H1 (cell line): ENCODE results near the gene MDFIC. TPM values are rescaled to one million over a fixed set of nuclear protein-coding genes. Genes with fewer than 3 reads are reported as not detected.

Source experiments
- CBX5 ChIP-seq: fragments of 300-800, 300-1000 bp; sonication (generic); IDR thresholded peaks from 2 replicates; pipeline ENCODE4 v1.7.1; 2016; ENCODE audit warnings: antibody characterized with exemption, low read length, low read depth
- EZH2 ChIP-seq: fragments of 200-600 bp; sonication (generic); IDR thresholded peaks from 2 replicates; pipeline ENCODE4 v1.7.1; 2012; ENCODE audit warnings: low read depth, mild to moderate bottlenecking, moderate library complexity, low read length, inconsistent platforms; ENCODE audit not compliant: severe bottlenecking
- NRF1 ChIP-seq: IDR thresholded peaks from 2 replicates; pipeline ENCODE4 v1.6.1; 2011; ENCODE audit warnings: mild to moderate bottlenecking, low read depth, low read length, improper control_type of control experiment
- SP2 ChIP-seq: IDR thresholded peaks from 2 replicates; pipeline ENCODE4 v1.6.1; 2012; ENCODE audit warnings: mild to moderate bottlenecking, low read length, inconsistent platforms
- YY1 ChIP-seq: IDR thresholded peaks from 2 replicates; pipeline ENCODE4 v1.6.1; 2011; ENCODE audit warnings: low read depth, mild to moderate bottlenecking, low read length
- polyA plus RNA-seq, 7 experiments: library from polyadenylated mRNA; depleted of rRNA in 3 of 7; stranded (reverse) in 5 of 7; unstranded in 2 of 7; fragments of >200 nt in 5 of 7; fragments of 200-250 nt in 2 of 7; gene quantifications; 1 replicate in 5 of 7; 2 replicates in 1 of 7; 4 replicates in 1 of 7; pipeline versions ENCODE4 v1.2.1 to v1.2.3, GENCODE V29; 2011 to 2013; ENCODE audit warnings: missing spikeins in 2 of 7, mixed read lengths in 2 of 7
- total RNA-seq: library from RNA; stranded (reverse); fragmentation: NEBNext Ultra II Directional; extraction: Animal tissue kit (Norgen Biotek cat#: 25700); gene quantifications from 2 replicates; pipeline ENCODE4 v1.2.1, GENCODE V29; 2021
- TF ChIP-seq, protein P1 (sequence below): IDR thresholded peaks from 2 replicates; pipeline ENCODE4 v1.6.1; 2011; ENCODE audit warnings: low read length, improper control_type of control experiment

The MDFIC gene
- total and polyA plus RNA-seq, 2 of the 8 experiments (the other 6 are each of a cell fraction or from before 2014, with no cell fraction given), result 2.3 to 11.4 TPM

DNA sequence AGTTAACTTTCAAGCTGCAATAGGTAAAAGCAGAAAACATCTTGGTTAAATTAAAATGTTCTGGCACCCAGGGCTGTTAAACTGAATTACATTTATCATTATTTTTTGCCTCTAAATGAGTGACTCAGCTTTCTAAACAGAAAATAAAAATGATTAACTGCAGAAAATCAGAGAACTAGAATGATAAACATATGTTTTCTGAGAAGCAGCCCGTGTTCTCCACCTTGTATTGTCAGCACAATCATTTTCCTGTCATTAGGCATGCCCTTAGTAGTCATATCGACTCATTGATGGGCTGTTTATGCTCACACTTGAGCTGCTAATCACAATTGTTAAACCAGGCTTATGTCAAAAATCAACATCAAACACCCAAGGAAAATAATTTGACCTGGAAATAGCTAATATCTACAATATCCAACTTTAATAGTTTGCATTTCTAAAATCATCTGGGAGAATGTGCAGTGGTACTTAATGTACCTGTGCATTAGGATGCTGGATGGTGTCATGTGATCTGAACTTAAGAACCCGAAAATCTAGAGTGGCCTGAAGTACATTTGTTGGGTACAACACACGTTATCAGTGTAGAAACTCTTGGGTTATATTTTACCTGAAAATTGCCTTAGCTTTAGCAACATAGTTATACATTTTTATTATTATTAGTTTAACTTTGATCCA lies 2.3 kb downstream of the MDFIC start (continued):
- TF ChIP-seq CBX5, result no peak
- no peak for TF ChIP-seq SP2
- TF ChIP-seq EZH2, result no peak
- TF ChIP-seq NRF1, result no peak
- TF ChIP-seq, protein P1, sequence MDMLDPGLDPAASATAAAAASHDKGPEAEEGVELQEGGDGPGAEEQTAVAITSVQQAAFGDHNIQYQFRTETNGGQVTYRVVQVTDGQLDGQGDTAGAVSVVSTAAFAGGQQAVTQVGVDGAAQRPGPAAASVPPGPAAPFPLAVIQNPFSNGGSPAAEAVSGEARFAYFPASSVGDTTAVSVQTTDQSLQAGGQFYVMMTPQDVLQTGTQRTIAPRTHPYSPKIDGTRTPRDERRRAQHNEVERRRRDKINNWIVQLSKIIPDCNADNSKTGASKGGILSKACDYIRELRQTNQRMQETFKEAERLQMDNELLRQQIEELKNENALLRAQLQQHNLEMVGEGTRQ, result no peak
- no peak for TF ChIP-seq YY1
